Neural progenitor cell (in vitro differentiated cells): ENCODE data around the gene GAS2.

Source experiments
- CTCF ChIP-seq: fragments of 200-600 bp; sonication (generic); IDR thresholded peaks from 2 replicates; pipeline ENCODE4 v1.5.1; 2017; ENCODE audit warnings: antibody characterized with exemption, mild to moderate bottlenecking
- EZH2 ChIP-seq: fragments of 200-600 bp; sonication (generic); IDR thresholded peaks from 2 replicates; pipeline ENCODE4 v1.6.1; 2017; ENCODE audit warnings: antibody characterized with exemption, mild to moderate bottlenecking, moderate library complexity
- EZH2phosphoT487 ChIP-seq: fragments of 200-600 bp; sonication (generic); IDR thresholded peaks from 2 replicates; pipeline ENCODE4 v1.6.1; 2017; ENCODE audit warnings: antibody characterized with exemption

- TF ChIP-seq CTCF, result no peak
- no peak for TF ChIP-seq EZH2phosphoT487
- no peak for TF ChIP-seq EZH2
Observed at GRCh38 chr11:22828373-22828772, 162.0 kb downstream of the GAS2 start.
